Neural progenitor cell (in vitro differentiated cells): ENCODE results near the gene THSD1. TPM values are rescaled to one million over a fixed set of nuclear protein-coding genes. Genes with fewer than 3 reads are reported as not detected.

Experiments used
- DNase-seq: peaks from one replicate; pipeline ENCODE4 v3.0.0-alpha.2; 2016; ENCODE audit warnings: low spot score
- H2AFZ ChIP-seq: fragments of 200-600 bp; sonication (generic); replicated peaks from 2 replicates; pipeline ENCODE4 v1.6.1; 2016; ENCODE audit warnings: antibody characterized with exemption
- H3F3A ChIP-seq: fragments of 200-600 bp; sonication (generic); 2 replicates; pipeline ENCODE4 v1.6.1; 2016; ENCODE audit warnings: antibody characterized with exemption, low read depth
- H3K27ac ChIP-seq: fragments of 200-600 bp; sonication (generic); 2 replicates; pipeline ENCODE4 v1.5.1; 2016; ENCODE audit warnings: mild to moderate bottlenecking
- H3K27me3 ChIP-seq: fragments of 200-600 bp; sonication (generic); 2 replicates; pipeline ENCODE4 v1.6.1; 2016; ENCODE audit warnings: mild to moderate bottlenecking, moderate library complexity
- H3K36me3 ChIP-seq: fragments of 200-600 bp; sonication (generic); 2 replicates; pipeline ENCODE4 v1.5.1; 2016
- H3K4me1 ChIP-seq: fragments of 200-600 bp; sonication (generic); 2 replicates; pipeline ENCODE4 v1.6.1; 2016; ENCODE audit warnings: mixed run types
- H3K4me2 ChIP-seq: fragments of 200-600 bp; sonication (generic); 2 replicates; pipeline ENCODE4 v1.6.1; 2016
- H3K4me3 ChIP-seq: fragments of 200-600 bp; sonication (generic); 2 replicates; pipeline ENCODE4 v1.5.1; 2016
- H3K79me2 ChIP-seq: fragments of 200-600 bp; sonication (generic); 2 replicates; pipeline ENCODE4 v1.6.1; 2016; ENCODE audit warnings: low read depth
- H3K9ac ChIP-seq: fragments of 200-600 bp; sonication (generic); 2 replicates; pipeline ENCODE4 v1.6.1; 2016
- H3K9me3 ChIP-seq: fragments of 200-600 bp; sonication (generic); 2 replicates; pipeline ENCODE4 v1.5.1; 2016; ENCODE audit warnings: low read depth
- H4K20me1 ChIP-seq: fragments of 200-600 bp; sonication (generic); 2 replicates; pipeline ENCODE4 v1.6.1; 2016; ENCODE audit warnings: low read depth
- H3K27ac Mint-ChIP-seq: 3 replicates; pipeline ENCODE4 v1.8.0; 2021; ENCODE audit warnings: mixed read lengths
- H3K27me3 Mint-ChIP-seq: 2 replicates; pipeline ENCODE4 v1.8.0; 2022; ENCODE audit warnings: low read depth, mild to moderate bottlenecking, inconsistent platforms, moderate library complexity, mixed read lengths; ENCODE audit not compliant: insufficient read depth
- H3K36me3 Mint-ChIP-seq: 3 replicates; pipeline ENCODE4 v1.8.0; 2021; ENCODE audit warnings: mixed read lengths
- H3K4me1 Mint-ChIP-seq: 3 replicates; pipeline ENCODE4 v1.8.0; 2021; ENCODE audit warnings: mixed read lengths
- H3K4me3 Mint-ChIP-seq: 3 replicates; pipeline ENCODE4 v1.8.0; 2021; ENCODE audit warnings: mild to moderate bottlenecking, moderate library complexity, mixed read lengths
- H3K9me3 Mint-ChIP-seq: 3 replicates; pipeline ENCODE4 v1.8.0; 2020; ENCODE audit warnings: mixed read lengths
- CTCF ChIP-seq: fragments of 200-600 bp; sonication (generic); IDR thresholded peaks from 2 replicates; pipeline ENCODE4 v1.5.1; 2017; ENCODE audit warnings: antibody characterized with exemption, mild to moderate bottlenecking
- EZH2 ChIP-seq: fragments of 200-600 bp; sonication (generic); IDR thresholded peaks from 2 replicates; pipeline ENCODE4 v1.6.1; 2017; ENCODE audit warnings: antibody characterized with exemption, mild to moderate bottlenecking, moderate library complexity
- EZH2phosphoT487 ChIP-seq: fragments of 200-600 bp; sonication (generic); IDR thresholded peaks from 2 replicates; pipeline ENCODE4 v1.6.1; 2017; ENCODE audit warnings: antibody characterized with exemption
- total RNA-seq: library from RNA; depleted of rRNA; stranded (reverse); fragments of >200 nt; gene quantifications from 2 replicates; pipeline ENCODE4 v1.2.3, GENCODE V29; 2015; ENCODE audit warnings: low replicate concordance

THSD1 gene
- total RNA-seq, 1 donor from 2014 or later = 0.45 TPM

- no peak overlapping the region for H3K9ac ChIP-seq
- Mint-ChIP-seq H3K4me3 (peak overlapping the region; percentile 93), H3K4me1 (peaks cover 39% of the 10 kb centered on the region), H3K27ac (peak overlapping the region; percentile 79), H3K27me3 (peaks cover 2% of the 10 kb centered on the region), H3K9me3 (no peaks in the 10 kb centered on the region), H3K36me3 (peaks cover 17% of the 10 kb centered on the region)
- no peak overlapping the region for H3K27ac ChIP-seq
- H3K27me3 ChIP-seq = no peaks in the 10 kb centered on the region
- H3K79me2 ChIP-seq = peaks cover 45% of the 10 kb centered on the region
- H3K9me3 ChIP-seq = no peaks in the 10 kb centered on the region
- TF ChIP-seq EZH2 (no peak), EZH2phosphoT487 (no peak), CTCF (no peak)
- H3K36me3 ChIP-seq = peaks cover 8% of the 10 kb centered on the region
- peak overlapping the region; percentile 95 for H3K4me2 ChIP-seq
- H4K20me1 ChIP-seq = peaks cover 39% of the 10 kb centered on the region
- peak overlapping the region; percentile 89 for H3K4me3 ChIP-seq
- peaks cover 10% of the 10 kb centered on the region for H3F3A ChIP-seq
- H2AFZ ChIP-seq = peak overlapping the region; percentile 65
- H3K4me1 ChIP-seq = peaks cover 35% of the 10 kb centered on the region
- peak; percentile 32 for DNase-seq
These were observed 48.5 kb upstream of the THSD1 start for GRCh38 chr13:52454459-52454819.

GRCh38 chr13:52452470-52452869, 46.5 kb upstream of the THSD1 start:
- Histone ChIP-seq H3K4me2 (no peak overlapping the region), H3K4me1 (peaks cover 34% of the 10 kb centered on the region), H2AFZ (no peak overlapping the region), H3K4me3 (no peak overlapping the region), H3K27me3 (no peaks in the 10 kb centered on the region), H3K27ac (no peak overlapping the region), H3K9me3 (no peaks in the 10 kb centered on the region), H4K20me1 (peaks cover 39% of the 10 kb centered on the region), H3K9ac (no peak overlapping the region), H3K79me2 (peaks cover 45% of the 10 kb centered on the region), H3K36me3 (peaks cover 4% of the 10 kb centered on the region), H3F3A (peaks cover 13% of the 10 kb centered on the region)
- H3K4me3 Mint-ChIP-seq = no peak overlapping the region
- no peaks in the 10 kb centered on the region for H3K9me3 Mint-ChIP-seq
- no peak for DNase-seq
- TF ChIP-seq CTCF (no peak), EZH2 (no peak), EZH2phosphoT487 (no peak)
- peaks cover 40% of the 10 kb centered on the region for H3K4me1 Mint-ChIP-seq
- H3K27me3 Mint-ChIP-seq = no peaks in the 10 kb centered on the region
- peaks cover 11% of the 10 kb centered on the region for H3K36me3 Mint-ChIP-seq
- H3K27ac Mint-ChIP-seq = no peak overlapping the region

- no peak overlapping the region for H3K27ac ChIP-seq
- H3K79me2 ChIP-seq = peaks cover 45% of the 10 kb centered on the region
- no peak overlapping the region for H3K4me3 ChIP-seq
- DNase-seq = no peak
- no peak overlapping the region for H2AFZ ChIP-seq
- no peaks in the 10 kb centered on the region for H3K36me3 ChIP-seq
- TF ChIP-seq EZH2 (no peak), CTCF (no peak), EZH2phosphoT487 (no peak)
- H3K27me3 ChIP-seq = no peaks in the 10 kb centered on the region
- H3K4me1 ChIP-seq = peaks cover 22% of the 10 kb centered on the region
- Mint-ChIP-seq H3K4me3 (peak overlapping the region; percentile 86), H3K27ac (peak overlapping the region; percentile 93), H3K36me3 (peaks cover 8% of the 10 kb centered on the region), H3K4me1 (peaks cover 28% of the 10 kb centered on the region), H3K27me3 (no peaks in the 10 kb centered on the region), H3K9me3 (no peaks in the 10 kb centered on the region)
- H3F3A ChIP-seq = peaks cover 13% of the 10 kb centered on the region
- no peak overlapping the region for H3K9ac ChIP-seq
- peaks cover 29% of the 10 kb centered on the region for H4K20me1 ChIP-seq
- peak overlapping the region; percentile 59 for H3K4me2 ChIP-seq
- H3K9me3 ChIP-seq = no peaks in the 10 kb centered on the region
These were observed 45.3 kb upstream of the THSD1 start for GRCh38 chr13:52451135-52451804.
